H4 (cell line): ENCODE data around the gene SEPSECS. TPM values are rescaled to one million over a fixed set of nuclear protein-coding genes. Genes with fewer than 3 reads are reported as not detected.

Experiments
- DNase-seq: peaks from one replicate; pipeline ENCODE4 v3.0.0-alpha.2; 2015; ENCODE audit warnings: low spot score
- total RNA-seq: library from RNA; depleted of rRNA; stranded (reverse); fragments of >200 nt; shearing (Covaris generic); gene quantifications from 2 replicates; pipeline ENCODE4 v1.2.3, GENCODE V29; 2014; rRNA removed

The SEPSECS gene
- total RNA-seq: 4.7 and 6.5 TPM in 2 replicates

DNA sequence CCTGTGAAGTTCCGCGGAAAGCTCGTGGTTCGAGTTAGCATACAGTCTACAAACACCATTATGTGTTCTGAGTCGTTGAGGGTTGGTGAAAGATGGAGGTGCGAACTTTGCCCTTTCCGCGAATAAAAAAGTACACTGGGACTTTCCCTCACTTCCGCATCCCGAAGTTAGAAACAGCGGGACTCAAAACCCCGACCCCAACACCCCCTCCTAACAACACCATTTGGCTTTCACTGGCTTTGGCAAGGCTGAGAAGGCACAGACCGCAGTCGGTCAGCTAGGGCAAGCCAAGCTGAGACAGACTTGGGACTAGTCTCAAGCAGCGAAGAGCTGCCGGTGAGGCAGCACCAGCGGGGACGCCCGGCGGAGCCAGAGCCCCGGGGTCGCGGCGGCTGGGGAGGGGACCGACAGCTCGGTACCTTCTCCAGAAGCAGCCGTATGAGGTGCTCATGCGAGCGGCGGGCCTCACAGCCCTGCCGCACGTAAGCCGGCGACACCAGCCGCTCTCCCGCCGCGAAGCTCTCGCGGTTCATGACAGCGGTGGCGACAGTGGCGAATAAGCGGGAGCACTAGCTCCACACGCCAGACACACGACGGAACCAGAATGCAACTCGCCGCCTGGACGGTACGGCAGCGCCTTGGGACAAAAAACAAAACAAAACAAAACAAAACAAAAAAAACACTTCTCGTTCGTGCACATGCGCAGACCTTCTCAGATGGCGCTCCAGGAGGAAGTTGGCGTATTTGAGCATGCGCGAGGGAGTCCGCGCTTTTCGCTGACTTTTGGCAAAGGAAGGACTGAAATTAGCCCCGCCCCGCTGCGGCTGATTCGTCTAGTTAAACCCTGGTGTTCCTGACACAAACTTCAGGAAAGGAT, at the start of gene SEPSECS:
Gene SEPSECS (minus strand): TSS at position 613 of the 877 bp plus-strand sequence. CDS start 80 bp downstream, at position 533.
- DNase-seq: peak; percentile 99

DNA sequence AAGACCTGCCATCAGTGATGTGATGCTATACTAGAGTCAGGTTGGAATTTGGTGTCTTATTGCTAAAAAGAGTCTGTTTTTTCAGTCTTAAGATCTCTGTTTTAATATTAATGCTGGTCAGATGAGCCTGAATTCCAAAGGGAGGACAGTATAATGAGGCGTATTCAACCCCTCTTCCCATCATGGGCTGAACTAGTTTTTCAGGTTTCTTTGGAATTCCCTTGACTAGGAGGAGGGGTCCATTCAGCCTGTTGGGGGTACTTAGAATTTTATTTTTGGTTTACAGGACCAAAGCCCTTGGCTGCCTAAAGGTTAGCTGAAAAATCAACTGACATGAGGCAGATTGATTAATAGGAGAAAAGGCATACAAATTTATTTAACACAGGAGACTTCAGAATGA, 49.5 kb upstream of the SEPSECS start:
- DNase-seq: no peak

GRCh38 chr4:25207997-25208396, 47.7 kb upstream of the SEPSECS start:
- no peak for DNase-seq

- no peak for DNase-seq
Measured at GRCh38 chr4:25198713-25199112, 38.5 kb upstream of the SEPSECS start.

GRCh38 chr4:25190407-25190806, 30.2 kb upstream of the SEPSECS start:
- no peak for DNase-seq

GRCh38 chr4:25184056-25184455, 23.8 kb upstream of the SEPSECS start:
- DNase-seq: no peak

DNA sequence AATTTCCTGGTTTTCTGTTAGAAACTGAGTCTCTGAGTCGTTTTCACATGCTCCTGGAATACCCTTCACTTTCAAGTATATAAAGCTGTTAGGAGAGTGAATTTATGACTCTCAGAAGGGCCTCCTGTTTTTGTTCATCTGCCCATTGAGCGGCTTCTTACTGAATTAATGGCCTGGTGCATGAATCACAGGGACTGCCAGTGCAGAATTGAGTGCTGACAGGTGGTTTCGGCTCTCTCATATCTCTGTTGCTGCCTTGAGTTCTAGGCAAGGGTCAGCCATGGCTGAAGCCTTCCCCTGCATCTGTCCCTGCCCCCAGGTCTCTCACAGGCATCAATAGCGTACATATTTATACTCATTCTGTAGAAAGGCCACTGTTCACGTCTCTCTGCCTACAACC, 22.7 kb upstream of the SEPSECS start:
- DNase-seq: no peak

GRCh38 chr4:25180524-25181131, 20.4 kb upstream of the SEPSECS start:
- DNase-seq: peak; percentile 38

DNA sequence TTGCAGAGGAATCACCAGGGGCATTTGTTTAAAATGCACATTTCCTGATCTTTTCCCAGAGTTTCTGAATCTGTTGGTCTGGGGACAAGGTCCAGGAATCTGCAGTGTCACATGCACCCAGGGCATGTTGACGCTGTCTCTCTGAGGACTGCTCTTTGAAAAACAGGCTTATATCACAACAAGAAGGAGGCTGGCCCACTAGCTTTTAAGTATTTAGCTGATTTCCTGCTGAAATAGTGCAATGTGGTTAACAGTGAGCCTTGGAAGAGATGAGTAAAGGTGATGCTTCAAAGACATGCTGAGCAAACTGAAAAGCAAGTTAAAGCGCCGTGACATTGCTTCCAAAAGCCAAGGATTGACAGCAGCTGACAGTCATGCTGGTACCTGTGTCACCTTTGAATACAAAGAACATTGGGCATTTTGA, 18.6 kb upstream of the SEPSECS start:
- DNase-seq: no peak

- no peak for DNase-seq
Measured at GRCh38 chr4:25177147-25177546, 16.9 kb upstream of the SEPSECS start.

- no peak for DNase-seq
Measured at GRCh38 chr4:25174674-25175073, 14.4 kb upstream of the SEPSECS start.

DNA sequence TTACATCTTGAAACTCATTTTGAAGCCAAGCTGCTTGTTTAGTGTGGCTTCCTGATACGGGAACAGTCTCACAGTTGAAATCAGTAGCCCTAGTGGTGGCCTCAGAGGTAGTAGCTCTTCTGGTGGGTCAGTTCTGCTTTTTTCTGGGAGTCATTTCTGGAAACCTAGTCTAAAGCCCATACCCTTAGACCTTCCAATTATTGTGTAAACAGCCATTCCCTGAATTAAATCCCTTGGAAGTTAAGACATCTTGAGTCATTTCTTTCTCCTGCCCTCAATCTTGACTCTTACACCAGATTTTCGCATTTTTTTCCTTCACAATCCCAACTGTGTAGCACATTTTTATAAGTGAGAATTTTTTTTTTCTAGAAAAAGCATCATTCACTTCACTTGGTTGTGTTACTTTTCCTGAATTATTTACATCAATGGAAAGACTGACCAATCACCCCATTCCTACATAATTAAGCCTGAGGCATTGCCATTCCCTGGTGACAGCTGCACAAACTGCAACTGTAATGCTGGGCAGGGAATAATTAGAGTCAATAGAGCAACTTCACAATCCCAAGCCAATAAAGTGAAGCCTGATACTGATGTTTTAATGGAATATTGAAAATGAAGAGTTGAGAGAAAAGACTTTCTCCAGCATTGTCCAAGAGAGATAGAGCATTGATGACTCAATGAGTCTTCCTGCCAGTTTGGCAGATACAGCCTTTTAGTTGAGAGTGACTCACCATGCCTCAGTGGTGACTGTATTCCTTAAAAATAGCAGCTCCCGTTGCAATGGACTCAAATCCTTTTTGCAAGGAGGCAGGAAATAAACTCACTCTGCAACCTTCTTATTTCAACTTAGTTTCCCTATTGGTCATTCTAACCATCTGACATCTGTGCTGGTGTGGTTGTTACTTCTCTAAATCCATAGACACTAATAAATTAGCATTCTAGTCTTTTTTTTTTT, 13.0 kb upstream of the SEPSECS start:
- peak; percentile 81 for DNase-seq

DNA sequence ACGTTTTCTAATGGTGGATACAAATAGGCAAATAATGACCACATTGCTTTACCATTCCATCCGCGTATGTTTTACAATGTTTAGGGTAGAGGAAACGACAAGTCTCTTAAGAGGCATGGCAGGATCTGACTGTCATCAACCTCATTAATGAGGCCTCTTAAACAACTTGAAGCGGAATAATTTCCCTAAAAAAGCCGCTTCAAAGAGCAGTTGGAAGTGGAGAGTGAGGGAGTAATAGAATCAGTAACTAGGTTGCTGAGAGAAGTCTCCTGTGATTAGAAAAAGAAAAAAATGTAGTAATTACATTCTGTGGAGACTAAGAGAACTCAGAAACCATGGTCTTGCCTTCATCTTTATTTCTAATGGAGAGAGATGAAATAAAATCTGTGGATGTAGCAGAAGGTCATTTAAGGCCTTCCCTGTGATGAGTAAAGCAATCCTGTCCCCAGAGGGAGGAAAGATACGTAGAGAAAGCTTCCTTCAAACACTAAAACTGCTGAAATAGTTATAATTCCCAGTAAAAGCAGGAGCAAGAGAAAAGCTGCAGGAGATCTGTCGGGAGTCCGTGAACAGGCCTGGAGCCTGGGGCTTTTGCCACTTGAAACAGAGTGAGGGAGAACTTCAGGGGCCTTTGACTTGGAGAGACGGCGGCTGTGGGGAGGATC, 11.1 kb upstream of the SEPSECS start:
- no peak for DNase-seq

GRCh38 chr4:25169446-25169845, 9.2 kb upstream of the SEPSECS start:
- no peak for DNase-seq

- no peak for DNase-seq
Measured at GRCh38 chr4:25165916-25166315, 5.7 kb upstream of the SEPSECS start.

DNA sequence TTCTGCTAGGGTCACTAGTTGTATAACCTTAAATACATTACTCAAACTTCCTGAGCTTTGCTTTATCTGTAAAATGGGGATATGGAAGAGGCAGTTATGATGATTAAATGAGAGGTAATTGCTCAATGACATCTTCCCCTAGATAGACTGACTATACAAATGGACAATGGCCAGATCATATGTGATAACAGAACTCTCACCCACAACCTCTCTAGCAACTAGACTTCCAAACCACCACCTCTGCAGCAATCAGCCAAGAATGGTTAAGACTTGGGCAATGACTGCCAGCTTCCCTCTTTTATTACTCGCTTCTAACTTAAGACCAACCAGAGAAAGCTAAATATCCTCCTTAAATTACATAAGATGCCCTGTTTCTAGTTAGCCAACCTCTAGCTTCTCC, 2.9 kb upstream of the SEPSECS start:
- no peak for DNase-seq

GRCh38 chr4:25162566-25162965, 2.3 kb upstream of the SEPSECS start:
- DNase-seq: no peak

DNA sequence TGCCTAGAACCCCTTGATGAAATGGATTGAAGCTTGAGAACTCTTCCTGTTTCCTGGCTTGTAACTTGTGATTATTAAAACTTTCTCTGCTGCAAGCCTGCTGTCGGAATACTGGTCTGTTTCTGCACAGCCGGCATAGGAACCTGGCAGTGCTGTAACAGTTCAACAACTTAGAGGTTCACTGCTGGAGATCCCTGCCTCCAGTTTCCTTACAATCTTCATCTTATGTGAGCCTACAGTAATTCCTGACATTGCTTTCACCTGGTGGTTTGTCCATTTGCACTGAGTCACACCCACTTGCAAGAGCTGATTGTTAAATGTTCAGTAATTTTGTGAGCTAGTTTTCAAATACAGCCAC, 1.3 kb upstream of the SEPSECS start:
- DNase-seq: no peak

GRCh38 chr4:25160714-25161592, 704 bp upstream of the SEPSECS start:
- DNase-seq: peak; percentile 47

DNA sequence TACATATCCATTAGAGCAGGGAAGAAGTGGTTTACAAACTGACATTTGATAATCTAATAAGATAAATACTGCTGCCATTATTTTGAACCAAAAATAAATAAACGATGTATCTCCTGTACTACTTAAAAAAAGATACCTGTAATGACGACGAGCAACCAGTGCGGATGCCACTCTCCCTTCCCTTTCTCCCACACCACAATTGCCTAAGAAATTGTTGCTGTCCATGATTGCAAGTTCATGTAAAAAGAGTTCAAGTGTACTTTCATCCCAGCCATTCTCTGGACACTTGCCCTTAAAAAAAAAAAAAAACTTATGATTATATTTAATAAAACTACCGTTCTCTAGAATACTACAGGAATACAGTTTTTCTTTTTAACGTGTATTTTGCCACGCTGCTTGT, 1.4 kb downstream of the SEPSECS start:
- DNase-seq: no peak

DNA sequence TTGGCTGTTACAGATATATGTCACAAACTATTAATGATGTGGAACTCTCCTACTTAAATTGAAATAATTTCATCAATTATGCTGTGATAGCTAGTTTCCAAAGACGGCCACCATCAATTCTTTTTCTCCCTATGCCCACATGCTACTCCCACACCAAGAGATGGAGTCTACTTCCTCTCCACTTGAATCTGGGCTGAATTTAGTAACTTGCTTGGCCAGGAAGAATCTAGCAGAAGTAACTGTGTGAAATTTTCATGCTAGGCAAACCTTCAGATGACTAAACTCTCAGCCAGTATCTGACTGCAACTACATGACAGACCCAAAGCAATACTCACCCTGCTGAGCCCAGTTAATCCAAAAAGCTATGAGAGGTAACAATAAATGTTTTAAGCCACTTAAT, 3.2 kb downstream of the SEPSECS start:
- DNase-seq: no peak
